MM.1S (cell line): ENCODE measurements around the gene NSUN6.

Experiments used
- EZH2 ChIP-seq: fragments of 300-600 bp; sonication (generic); optimal IDR thresholded peaks from 2 replicates; pipeline ENCODE3; 2017; ENCODE audit warnings: low read depth, mild to moderate bottlenecking, antibody characterized with exemption, low read length, mixed read lengths
- EZH2phosphoT487 ChIP-seq: fragments of 300-600 bp; sonication (generic); IDR thresholded peaks from 2 replicates; pipeline ENCODE4 v1.6.1; 2018; ENCODE audit warnings: antibody characterized with exemption, low read length
- TF ChIP-seq, protein P1 (sequence below): fragments of 300-600 bp; sonication (generic); IDR thresholded peaks from 2 replicates; pipeline ENCODE4 v1.5.1; 2016; ENCODE audit warnings: antibody characterized with exemption, low read length, mixed read lengths

DNA sequence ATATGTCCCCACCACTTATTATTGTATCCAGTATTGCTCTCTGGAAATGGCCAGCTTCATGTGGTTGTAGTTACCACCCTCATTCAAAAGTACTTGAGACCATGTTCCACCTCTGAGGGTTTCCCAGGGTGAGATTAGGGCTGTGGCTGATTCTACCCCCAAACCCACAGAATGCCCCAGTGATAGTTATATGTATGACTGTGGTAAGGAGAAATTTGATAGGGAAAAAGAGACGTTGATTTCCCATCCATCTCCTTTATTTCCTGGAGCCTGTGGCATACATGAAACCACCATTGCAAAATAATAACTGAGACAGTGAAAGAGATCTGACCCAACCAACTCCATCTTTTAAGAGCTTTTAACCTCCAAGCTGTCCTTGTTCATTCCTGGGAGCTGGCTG is 33.0 kb upstream of the NSUN6 start:
- TF ChIP-seq, protein P1, sequence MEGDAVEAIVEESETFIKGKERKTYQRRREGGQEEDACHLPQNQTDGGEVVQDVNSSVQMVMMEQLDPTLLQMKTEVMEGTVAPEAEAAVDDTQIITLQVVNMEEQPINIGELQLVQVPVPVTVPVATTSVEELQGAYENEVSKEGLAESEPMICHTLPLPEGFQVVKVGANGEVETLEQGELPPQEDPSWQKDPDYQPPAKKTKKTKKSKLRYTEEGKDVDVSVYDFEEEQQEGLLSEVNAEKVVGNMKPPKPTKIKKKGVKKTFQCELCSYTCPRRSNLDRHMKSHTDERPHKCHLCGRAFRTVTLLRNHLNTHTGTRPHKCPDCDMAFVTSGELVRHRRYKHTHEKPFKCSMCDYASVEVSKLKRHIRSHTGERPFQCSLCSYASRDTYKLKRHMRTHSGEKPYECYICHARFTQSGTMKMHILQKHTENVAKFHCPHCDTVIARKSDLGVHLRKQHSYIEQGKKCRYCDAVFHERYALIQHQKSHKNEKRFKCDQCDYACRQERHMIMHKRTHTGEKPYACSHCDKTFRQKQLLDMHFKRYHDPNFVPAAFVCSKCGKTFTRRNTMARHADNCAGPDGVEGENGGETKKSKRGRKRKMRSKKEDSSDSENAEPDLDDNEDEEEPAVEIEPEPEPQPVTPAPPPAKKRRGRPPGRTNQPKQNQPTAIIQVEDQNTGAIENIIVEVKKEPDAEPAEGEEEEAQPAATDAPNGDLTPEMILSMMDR: no peak
- no peak for TF ChIP-seq EZH2
- no peak for TF ChIP-seq EZH2phosphoT487
